ENCODE results near the gene DNM1.

Gene DNM1

GRCh38 chr9:128288273-128289004, 85.3 kb downstream of the DNM1 start:
- no peak for TF ChIP-seq CTCF (IDR thresholded peaks at IDR 0.05; ENCODE audit: extremely low read depth, missing control alignments)

GRCh38 chr9:128292009-128292408, 88.8 kb downstream of the DNM1 start:
- no peak for TF ChIP-seq CTCF (IDR thresholded peaks at IDR 0.05; ENCODE audit: extremely low read depth, missing control alignments)
- no peak for DNase-seq (ENCODE audit: low spot score)

More at GRCh38 chr9:128288273-128289004, 85.3 kb downstream of the DNM1 start:
- no peak for DNase-seq (ENCODE audit: low spot score)

DNA sequence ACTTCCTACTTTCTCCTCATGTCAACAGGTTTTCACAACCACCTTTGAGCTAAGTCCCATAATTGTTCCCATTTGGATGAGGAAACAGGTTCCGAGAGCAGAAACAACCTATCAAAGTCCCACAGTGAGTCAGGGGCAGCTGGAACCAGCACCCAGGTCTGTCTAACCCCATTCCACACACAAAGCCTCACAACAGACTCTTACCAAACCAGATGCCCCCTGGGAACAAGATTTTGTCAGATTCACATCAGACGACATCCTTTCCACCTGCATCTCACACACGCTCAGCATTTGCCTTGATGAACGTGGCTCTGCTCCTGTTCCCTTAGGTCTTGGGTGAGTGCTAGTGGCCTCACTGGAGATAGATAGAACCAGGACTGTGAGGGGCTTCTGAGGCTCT, 89.9 kb downstream of the DNM1 start:
- DNase-seq (ENCODE audit: low spot score), result no peak
- TF ChIP-seq CTCF (IDR thresholded peaks at IDR 0.05; ENCODE audit: extremely low read depth, missing control alignments), result no peak

- no peak for DNase-seq (ENCODE audit: low spot score)
- no peak for TF ChIP-seq CTCF (IDR thresholded peaks at IDR 0.05; ENCODE audit: extremely low read depth, missing control alignments)
Observed at GRCh38 chr9:128294142-128294541, 91.0 kb downstream of the DNM1 start.

GRCh38 chr9:128296340-128297220, 93.4 kb downstream of the DNM1 start:
- TF ChIP-seq CTCF (IDR thresholded peaks at IDR 0.05; ENCODE audit: extremely low read depth, missing control alignments), result no peak
- no peak for DNase-seq (ENCODE audit: low spot score)

DNA sequence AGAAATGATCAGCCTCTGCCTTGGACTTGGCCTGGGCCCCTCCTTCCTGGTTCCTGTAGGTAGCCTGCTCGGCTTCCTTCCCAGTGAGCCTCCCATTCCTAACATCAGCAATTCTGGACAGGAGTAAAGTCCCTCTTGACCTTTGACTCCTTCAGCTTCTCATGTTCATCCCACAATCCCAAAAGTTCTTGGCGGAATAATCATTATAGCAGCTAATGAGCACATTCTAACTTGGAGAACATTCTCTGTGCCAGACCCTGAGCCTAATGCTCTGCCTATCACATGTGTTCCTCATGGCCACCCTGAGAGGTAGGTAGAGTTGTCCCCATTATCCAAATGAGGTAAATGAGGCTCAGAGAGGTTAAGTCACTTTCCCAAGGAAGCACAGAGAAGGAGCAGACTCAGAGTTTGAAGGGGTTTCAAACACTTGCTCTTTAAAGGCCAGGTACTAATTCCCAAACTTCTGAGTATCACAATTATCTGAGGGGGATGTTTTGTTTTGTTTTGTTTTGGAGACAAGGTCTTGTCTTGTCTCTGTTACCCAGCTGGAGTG, 94.1 kb downstream of the DNM1 start:
- no peak for TF ChIP-seq CTCF (IDR thresholded peaks at IDR 0.05; ENCODE audit: extremely low read depth, missing control alignments)
- DNase-seq (ENCODE audit: low spot score), result no peak

Measured in GM20000 (cell line).